ENCODE results near the gene C1S.

Gene C1S

DNA sequence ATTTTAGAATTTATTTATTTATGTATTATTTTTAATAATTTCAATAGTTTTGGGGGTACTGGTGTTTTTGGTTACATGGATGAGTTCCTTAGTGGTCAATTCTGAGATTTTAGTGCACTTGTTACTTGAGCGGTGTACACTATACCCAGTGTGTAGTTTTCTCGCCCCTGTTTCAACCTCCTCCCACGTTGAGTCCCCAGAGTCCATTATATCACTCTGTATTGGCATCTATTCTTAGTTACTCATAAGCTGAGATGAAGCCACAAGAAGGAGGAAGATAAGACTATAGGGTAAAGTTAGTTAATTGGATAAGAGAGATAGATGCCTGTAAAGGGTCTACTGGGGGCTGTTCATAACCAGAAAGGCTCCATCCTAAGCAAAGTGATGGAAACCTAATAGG is 4.0 kb downstream of the C1S start:
- TF ChIP-seq ARNTL (CRISPR knock-in tag; IDR thresholded peaks at IDR 0.05; ENCODE audit: borderline replicate concordance, low read depth): no peak
- no peak for TF ChIP-seq CSDC2 (CRISPR knock-in tag; IDR thresholded peaks at IDR 0.05)
- no peak for TF ChIP-seq ESRRG (CRISPR knock-in tag; IDR thresholded peaks at IDR 0.05)
- TF ChIP-seq, protein P1, sequence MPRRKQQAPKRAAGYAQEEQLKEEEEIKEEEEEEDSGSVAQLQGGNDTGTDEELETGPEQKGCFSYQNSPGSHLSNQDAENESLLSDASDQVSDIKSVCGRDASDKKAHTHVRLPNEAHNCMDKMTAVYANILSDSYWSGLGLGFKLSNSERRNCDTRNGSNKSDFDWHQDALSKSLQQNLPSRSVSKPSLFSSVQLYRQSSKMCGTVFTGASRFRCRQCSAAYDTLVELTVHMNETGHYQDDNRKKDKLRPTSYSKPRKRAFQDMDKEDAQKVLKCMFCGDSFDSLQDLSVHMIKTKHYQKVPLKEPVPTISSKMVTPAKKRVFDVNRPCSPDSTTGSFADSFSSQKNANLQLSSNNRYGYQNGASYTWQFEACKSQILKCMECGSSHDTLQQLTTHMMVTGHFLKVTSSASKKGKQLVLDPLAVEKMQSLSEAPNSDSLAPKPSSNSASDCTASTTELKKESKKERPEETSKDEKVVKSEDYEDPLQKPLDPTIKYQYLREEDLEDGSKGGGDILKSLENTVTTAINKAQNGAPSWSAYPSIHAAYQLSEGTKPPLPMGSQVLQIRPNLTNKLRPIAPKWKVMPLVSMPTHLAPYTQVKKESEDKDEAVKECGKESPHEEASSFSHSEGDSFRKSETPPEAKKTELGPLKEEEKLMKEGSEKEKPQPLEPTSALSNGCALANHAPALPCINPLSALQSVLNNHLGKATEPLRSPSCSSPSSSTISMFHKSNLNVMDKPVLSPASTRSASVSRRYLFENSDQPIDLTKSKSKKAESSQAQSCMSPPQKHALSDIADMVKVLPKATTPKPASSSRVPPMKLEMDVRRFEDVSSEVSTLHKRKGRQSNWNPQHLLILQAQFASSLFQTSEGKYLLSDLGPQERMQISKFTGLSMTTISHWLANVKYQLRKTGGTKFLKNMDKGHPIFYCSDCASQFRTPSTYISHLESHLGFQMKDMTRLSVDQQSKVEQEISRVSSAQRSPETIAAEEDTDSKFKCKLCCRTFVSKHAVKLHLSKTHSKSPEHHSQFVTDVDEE (CRISPR knock-in tag; IDR thresholded peaks at IDR 0.05): no peak
- ATAC-seq: no peak

DNA sequence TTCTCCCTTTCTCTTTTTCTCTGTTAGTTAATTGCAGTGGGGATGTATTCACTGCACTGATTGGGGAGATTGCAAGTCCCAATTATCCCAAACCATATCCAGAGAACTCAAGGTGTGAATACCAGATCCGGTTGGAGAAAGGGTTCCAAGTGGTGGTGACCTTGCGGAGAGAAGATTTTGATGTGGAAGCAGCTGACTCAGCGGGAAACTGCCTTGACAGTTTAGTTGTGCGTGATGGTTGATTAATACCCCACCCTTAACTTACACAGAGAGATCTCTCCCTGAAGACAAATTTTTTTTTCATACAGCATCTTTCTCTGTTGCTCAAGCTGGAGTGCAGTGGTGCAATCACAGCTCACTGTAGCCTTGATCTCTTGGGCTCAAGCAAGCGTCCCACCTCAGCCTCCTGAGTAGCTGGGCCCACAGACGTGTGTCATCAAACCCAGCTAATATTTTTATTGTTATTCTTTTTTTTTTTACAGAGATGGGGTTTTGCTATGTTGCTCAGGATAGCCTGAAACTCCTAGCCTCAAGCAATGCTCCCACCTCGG is 4.6 kb downstream of the C1S start:
- TF ChIP-seq ESRRG (CRISPR knock-in tag; IDR thresholded peaks at IDR 0.05) (no peak), ARNTL (CRISPR knock-in tag; IDR thresholded peaks at IDR 0.05; ENCODE audit: borderline replicate concordance, low read depth) (no peak), PPARA (CRISPR knock-in tag; IDR thresholded peaks at IDR 0.05; ENCODE audit: borderline replicate concordance) (no peak), ZFP30 (CRISPR knock-in tag; IDR thresholded peaks at IDR 0.05) (no peak), ZNF565 (CRISPR knock-in tag; conservative IDR thresholded peaks at IDR 0.05; ENCODE audit: low read depth) (no peak), ZC3H10 (CRISPR knock-in tag; IDR thresholded peaks at IDR 0.05) (no peak)
- TF ChIP-seq, protein P1 (CRISPR knock-in tag; IDR thresholded peaks at IDR 0.05): no peak
- no peak for ATAC-seq

DNA sequence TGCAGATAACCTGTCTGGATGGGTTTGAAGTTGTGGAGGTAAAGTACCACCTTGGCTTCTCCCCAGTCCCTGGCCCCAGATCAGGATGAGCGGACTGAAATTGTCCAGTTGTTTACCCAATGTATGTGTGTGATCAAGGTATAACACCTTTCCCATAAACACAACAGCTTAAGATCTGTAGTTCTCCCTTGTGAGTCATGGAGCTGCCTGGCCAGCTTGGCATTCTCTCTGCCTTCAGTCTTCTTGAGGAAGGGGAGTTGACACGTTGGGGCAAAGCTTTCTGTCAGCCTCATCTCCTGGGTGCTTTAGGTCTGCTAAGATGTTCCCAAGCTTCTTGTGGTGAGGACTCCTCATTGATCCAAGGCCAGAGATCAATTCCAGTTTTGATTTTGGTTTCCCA is 6.1 kb downstream of the C1S start:
- no peak for ATAC-seq
- TF ChIP-seq ARNTL (CRISPR knock-in tag; IDR thresholded peaks at IDR 0.05; ENCODE audit: borderline replicate concordance, low read depth) (no peak), RARB (CRISPR knock-in tag; IDR thresholded peaks at IDR 0.05) (no peak), ZNF8 (CRISPR knock-in tag; IDR thresholded peaks at IDR 0.05) (no peak), ZC3H10 (CRISPR knock-in tag; IDR thresholded peaks at IDR 0.05) (no peak), ZNF70 (CRISPR knock-in tag; IDR thresholded peaks at IDR 0.05) (no peak), ISL1 (CRISPR knock-in tag; IDR thresholded peaks at IDR 0.05) (no peak), ZFP30 (CRISPR knock-in tag; IDR thresholded peaks at IDR 0.05) (no peak), TOX (CRISPR knock-in tag; IDR thresholded peaks at IDR 0.05; ENCODE audit: borderline replicate concordance) (no peak), TCF4 (CRISPR knock-in tag; IDR thresholded peaks at IDR 0.05; ENCODE audit: borderline replicate concordance) (no peak), BACH2 (CRISPR knock-in tag; IDR thresholded peaks at IDR 0.05; ENCODE audit: borderline replicate concordance) (no peak), CSDC2 (CRISPR knock-in tag; IDR thresholded peaks at IDR 0.05) (no peak), ZNF565 (CRISPR knock-in tag; conservative IDR thresholded peaks at IDR 0.05; ENCODE audit: low read depth) (no peak), GLIS3 (CRISPR knock-in tag; IDR thresholded peaks at IDR 0.05) (no peak)
- TF ChIP-seq, protein P2, sequence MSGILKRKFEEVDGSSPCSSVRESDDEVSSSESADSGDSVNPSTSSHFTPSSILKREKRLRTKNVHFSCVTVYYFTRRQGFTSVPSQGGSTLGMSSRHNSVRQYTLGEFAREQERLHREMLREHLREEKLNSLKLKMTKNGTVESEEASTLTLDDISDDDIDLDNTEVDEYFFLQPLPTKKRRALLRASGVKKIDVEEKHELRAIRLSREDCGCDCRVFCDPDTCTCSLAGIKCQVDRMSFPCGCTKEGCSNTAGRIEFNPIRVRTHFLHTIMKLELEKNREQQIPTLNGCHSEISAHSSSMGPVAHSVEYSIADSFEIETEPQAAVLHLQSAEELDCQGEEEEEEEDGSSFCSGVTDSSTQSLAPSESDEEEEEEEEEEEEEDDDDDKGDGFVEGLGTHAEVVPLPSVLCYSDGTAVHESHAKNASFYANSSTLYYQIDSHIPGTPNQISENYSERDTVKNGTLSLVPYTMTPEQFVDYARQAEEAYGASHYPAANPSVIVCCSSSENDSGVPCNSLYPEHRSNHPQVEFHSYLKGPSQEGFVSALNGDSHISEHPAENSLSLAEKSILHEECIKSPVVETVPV (CRISPR knock-in tag; IDR thresholded peaks at IDR 0.05): no peak
- TF ChIP-seq, protein P1 (CRISPR knock-in tag; IDR thresholded peaks at IDR 0.05): no peak
- TF ChIP-seq, protein P3, sequence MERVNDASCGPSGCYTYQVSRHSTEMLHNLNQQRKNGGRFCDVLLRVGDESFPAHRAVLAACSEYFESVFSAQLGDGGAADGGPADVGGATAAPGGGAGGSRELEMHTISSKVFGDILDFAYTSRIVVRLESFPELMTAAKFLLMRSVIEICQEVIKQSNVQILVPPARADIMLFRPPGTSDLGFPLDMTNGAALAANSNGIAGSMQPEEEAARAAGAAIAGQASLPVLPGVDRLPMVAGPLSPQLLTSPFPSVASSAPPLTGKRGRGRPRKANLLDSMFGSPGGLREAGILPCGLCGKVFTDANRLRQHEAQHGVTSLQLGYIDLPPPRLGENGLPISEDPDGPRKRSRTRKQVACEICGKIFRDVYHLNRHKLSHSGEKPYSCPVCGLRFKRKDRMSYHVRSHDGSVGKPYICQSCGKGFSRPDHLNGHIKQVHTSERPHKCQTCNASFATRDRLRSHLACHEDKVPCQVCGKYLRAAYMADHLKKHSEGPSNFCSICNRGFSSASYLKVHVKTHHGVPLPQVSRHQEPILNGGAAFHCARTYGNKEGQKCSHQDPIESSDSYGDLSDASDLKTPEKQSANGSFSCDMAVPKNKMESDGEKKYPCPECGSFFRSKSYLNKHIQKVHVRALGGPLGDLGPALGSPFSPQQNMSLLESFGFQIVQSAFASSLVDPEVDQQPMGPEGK (CRISPR knock-in tag; IDR thresholded peaks at IDR 0.05; ENCODE audit: borderline replicate concordance): no peak
- TF ChIP-seq, protein P4, sequence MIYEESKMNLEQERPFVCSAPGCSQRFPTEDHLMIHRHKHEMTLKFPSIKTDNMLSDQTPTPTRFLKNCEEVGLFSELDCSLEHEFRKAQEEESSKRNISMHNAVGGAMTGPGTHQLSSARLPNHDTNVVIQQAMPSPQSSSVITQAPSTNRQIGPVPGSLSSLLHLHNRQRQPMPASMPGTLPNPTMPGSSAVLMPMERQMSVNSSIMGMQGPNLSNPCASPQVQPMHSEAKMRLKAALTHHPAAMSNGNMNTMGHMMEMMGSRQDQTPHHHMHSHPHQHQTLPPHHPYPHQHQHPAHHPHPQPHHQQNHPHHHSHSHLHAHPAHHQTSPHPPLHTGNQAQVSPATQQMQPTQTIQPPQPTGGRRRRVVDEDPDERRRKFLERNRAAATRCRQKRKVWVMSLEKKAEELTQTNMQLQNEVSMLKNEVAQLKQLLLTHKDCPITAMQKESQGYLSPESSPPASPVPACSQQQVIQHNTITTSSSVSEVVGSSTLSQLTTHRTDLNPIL (CRISPR knock-in tag; IDR thresholded peaks at IDR 0.05; ENCODE audit: low read depth): no peak

Measured in SK-N-SH treated with all-trans-retinoic acid at 6 μM for 48 hours (cell line).